Measurements from ENCODE around the gene PLCG1.

Gene PLCG1

DNA sequence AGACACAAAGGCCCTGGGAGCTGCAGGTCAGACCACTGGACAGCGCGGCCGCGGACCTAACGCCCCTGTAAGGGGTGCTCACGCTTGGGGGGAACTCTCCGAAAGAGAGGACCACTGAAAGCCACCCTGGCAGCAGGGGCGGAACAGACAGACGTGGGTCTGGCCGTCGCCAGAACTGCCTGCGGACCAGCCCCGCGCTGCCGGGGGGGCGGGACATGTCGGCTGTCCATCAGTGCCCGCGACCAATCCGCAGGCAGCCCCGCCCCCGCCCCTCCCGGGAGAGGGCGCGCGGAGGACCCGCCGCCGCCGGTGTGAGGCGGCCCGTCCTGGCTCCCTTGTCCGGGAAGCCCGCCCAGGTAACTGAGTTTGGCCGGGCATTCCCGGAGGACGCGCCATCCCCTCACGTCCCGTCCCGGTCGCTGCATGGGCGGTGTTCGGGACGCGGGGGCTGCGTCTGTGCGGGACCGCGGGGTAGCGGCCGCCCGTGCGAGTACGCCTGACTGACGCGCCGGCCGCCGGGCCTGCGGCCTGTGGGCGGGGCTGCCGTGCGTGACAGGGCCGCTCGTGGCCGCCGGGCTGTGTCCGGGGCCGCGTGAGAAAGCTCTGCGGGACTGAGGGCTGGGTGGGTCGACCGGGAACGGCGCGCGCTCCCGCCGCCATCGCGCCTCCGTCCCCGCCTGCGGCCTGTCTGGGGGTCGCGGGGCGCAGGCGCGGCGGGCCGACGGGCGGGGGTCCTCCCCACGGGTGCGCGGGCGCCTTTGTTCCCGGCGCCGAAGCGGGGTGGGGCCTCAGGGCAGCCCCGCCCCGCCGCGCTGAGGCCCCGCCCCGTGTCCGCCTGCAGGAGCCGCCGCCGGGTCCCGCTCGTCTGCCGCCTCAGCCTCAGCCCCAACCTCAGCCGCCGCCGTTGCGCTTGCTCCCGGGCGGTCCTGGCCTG lies at the start of gene PLCG1:
PLCG1 (plus strand) TSS at position 864 of the 934 bp plus-strand sequence. CDS start 99 bp downstream, outside the sequence.
- Histone ChIP-seq H3K9ac (ENCODE audit: low read depth in 1 of 2, low read length in 2 of 2) (peak within 1 kb of the TSS; percentile 70 to 80), H3K4me3 (ENCODE audit: low read length in 2 of 2) (peak within 1 kb of the TSS; percentile 75 to 83), H3K36me3 (ENCODE audit: control insufficient read depth in 2 of 2, insufficient read depth in 2 of 2, low read length in 2 of 2) (no peaks in the 10 kb centered on the region), H3K9me3 (ENCODE audit: control insufficient read depth in 2 of 2, low read length in 2 of 2) (no peaks in the 10 kb centered on the region), H3K4me1 (ENCODE audit: control insufficient read depth in 2 of 2, insufficient read depth in 2 of 2, low read length in 2 of 2) (peaks cover 22 to 26% of the 10 kb centered on the region in 2 donors), H3K27me3 (ENCODE audit: control insufficient read depth in 2 of 2, insufficient read depth in 2 of 2, low read length in 2 of 2) (no peaks in the 10 kb centered on the region), H3K27ac (ENCODE audit: low read depth in 2 of 2, low read length in 2 of 2) (peak within 1 kb of the TSS; percentile 89 to 95)

- no peaks in the 10 kb centered on the region for H3K27me3 ChIP-seq (ENCODE audit: control insufficient read depth in 2 of 2, insufficient read depth in 2 of 2, low read length in 2 of 2)
- peaks cover 27 to 35% of the 10 kb centered on the region in 2 donors for H3K36me3 ChIP-seq (ENCODE audit: control insufficient read depth in 2 of 2, insufficient read depth in 2 of 2, low read length in 2 of 2)
- no peak overlapping the region for H3K4me3 ChIP-seq (ENCODE audit: low read length in 2 of 2)
- H3K9ac ChIP-seq (ENCODE audit: low read depth in 1 of 2, low read length in 2 of 2), result no peak overlapping the region
- H3K27ac ChIP-seq (ENCODE audit: low read depth in 2 of 2, low read length in 2 of 2), result no peak overlapping the region
- peaks cover 4 to 8% of the 10 kb centered on the region in 2 donors for H3K4me1 ChIP-seq (ENCODE audit: control insufficient read depth in 2 of 2, insufficient read depth in 2 of 2, low read length in 2 of 2)
- H3K9me3 ChIP-seq (ENCODE audit: control insufficient read depth in 2 of 2, low read length in 2 of 2), result no peaks in the 10 kb centered on the region
Observed at GRCh38 chr20:41087777-41088176, 49.6 kb upstream of the PLCG1 start.

GRCh38 chr20:41089555-41089954 lies 47.8 kb upstream of the PLCG1 start:
- Histone ChIP-seq H3K4me1 (ENCODE audit: control insufficient read depth in 2 of 2, insufficient read depth in 2 of 2, low read length in 2 of 2) (peaks cover 4 to 8% of the 10 kb centered on the region in 2 donors), H3K4me3 (ENCODE audit: low read length in 2 of 2) (no peak overlapping the region)

GRCh38 chr20:41091927-41092326 lies 45.4 kb upstream of the PLCG1 start:
- H3K36me3 ChIP-seq (ENCODE audit: control insufficient read depth in 2 of 2, insufficient read depth in 2 of 2, low read length in 2 of 2), result peaks cover 32 to 41% of the 10 kb centered on the region in 2 donors
- H3K4me3 ChIP-seq (ENCODE audit: low read length in 2 of 2), result no peak overlapping the region
- peaks cover 0 to 3% of the 10 kb centered on the region in 2 donors for H3K4me1 ChIP-seq (ENCODE audit: control insufficient read depth in 2 of 2, insufficient read depth in 2 of 2, low read length in 2 of 2)
- H3K9ac ChIP-seq (ENCODE audit: low read depth in 1 of 2, low read length in 2 of 2), result no peak overlapping the region
- no peaks in the 10 kb centered on the region for H3K27me3 ChIP-seq (ENCODE audit: control insufficient read depth in 2 of 2, insufficient read depth in 2 of 2, low read length in 2 of 2)
- H3K27ac ChIP-seq (ENCODE audit: low read depth in 2 of 2, low read length in 2 of 2), result no peak overlapping the region
- H3K9me3 ChIP-seq (ENCODE audit: control insufficient read depth in 2 of 2, low read length in 2 of 2), result no peaks in the 10 kb centered on the region

More at GRCh38 chr20:41089555-41089954, 47.8 kb upstream of the PLCG1 start:
- Histone ChIP-seq H3K27me3 (ENCODE audit: control insufficient read depth in 2 of 2, insufficient read depth in 2 of 2, low read length in 2 of 2) (no peaks in the 10 kb centered on the region), H3K9ac (ENCODE audit: low read depth in 1 of 2, low read length in 2 of 2) (no peak overlapping the region), H3K9me3 (ENCODE audit: control insufficient read depth in 2 of 2, low read length in 2 of 2) (no peaks in the 10 kb centered on the region), H3K27ac (ENCODE audit: low read depth in 2 of 2, low read length in 2 of 2) (no peak overlapping the region), H3K36me3 (ENCODE audit: control insufficient read depth in 2 of 2, insufficient read depth in 2 of 2, low read length in 2 of 2) (peaks cover 32 to 41% of the 10 kb centered on the region in 2 donors)

DNA sequence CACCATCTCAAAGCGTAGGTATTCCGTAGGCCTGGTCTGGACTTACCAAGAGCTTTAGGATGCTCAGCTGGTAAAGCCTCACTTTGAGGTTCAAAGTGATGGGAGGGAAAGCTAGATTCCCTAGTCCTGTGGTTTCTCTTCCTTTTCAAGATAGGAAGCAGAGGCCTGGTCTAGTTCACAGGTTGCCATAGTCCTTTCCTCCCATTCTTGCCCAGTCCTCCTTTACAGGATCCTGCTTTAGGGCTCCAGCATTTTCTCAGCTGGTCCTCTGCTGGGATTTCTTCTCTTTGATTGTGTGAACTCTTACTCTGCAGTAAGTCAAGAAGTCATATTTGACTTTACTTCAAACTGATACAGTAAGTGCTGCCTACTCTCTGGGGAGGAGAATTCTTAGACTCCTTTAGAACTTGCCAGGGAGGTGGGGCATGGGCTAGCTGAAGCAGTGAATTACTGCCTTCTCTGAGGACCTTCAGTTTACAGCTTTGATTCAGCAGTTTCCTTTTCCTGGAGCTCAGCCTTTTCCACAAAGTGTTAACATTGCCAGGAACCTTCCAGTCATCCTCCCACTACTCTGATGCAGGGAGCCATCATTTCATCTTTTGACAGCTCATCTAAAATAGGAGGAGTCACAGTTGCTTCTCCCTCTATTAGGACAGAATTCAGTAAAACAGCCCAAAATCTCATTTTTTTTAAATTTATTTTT lies 42.8 kb upstream of the PLCG1 start:
- Histone ChIP-seq H3K9ac (ENCODE audit: low read depth in 1 of 2, low read length in 2 of 2) (no peak overlapping the region), H3K4me3 (ENCODE audit: low read length in 2 of 2) (no peak overlapping the region), H3K27me3 (ENCODE audit: control insufficient read depth in 2 of 2, insufficient read depth in 2 of 2, low read length in 2 of 2) (no peaks in the 10 kb centered on the region), H3K27ac (ENCODE audit: low read depth in 2 of 2, low read length in 2 of 2) (no peak overlapping the region), H3K9me3 (ENCODE audit: control insufficient read depth in 2 of 2, low read length in 2 of 2) (no peaks in the 10 kb centered on the region), H3K36me3 (ENCODE audit: control insufficient read depth in 2 of 2, insufficient read depth in 2 of 2, low read length in 2 of 2) (peaks cover 46 to 62% of the 10 kb centered on the region in 2 donors), H3K4me1 (ENCODE audit: control insufficient read depth in 2 of 2, insufficient read depth in 2 of 2, low read length in 2 of 2) (no peaks in the 10 kb centered on the region)

DNA sequence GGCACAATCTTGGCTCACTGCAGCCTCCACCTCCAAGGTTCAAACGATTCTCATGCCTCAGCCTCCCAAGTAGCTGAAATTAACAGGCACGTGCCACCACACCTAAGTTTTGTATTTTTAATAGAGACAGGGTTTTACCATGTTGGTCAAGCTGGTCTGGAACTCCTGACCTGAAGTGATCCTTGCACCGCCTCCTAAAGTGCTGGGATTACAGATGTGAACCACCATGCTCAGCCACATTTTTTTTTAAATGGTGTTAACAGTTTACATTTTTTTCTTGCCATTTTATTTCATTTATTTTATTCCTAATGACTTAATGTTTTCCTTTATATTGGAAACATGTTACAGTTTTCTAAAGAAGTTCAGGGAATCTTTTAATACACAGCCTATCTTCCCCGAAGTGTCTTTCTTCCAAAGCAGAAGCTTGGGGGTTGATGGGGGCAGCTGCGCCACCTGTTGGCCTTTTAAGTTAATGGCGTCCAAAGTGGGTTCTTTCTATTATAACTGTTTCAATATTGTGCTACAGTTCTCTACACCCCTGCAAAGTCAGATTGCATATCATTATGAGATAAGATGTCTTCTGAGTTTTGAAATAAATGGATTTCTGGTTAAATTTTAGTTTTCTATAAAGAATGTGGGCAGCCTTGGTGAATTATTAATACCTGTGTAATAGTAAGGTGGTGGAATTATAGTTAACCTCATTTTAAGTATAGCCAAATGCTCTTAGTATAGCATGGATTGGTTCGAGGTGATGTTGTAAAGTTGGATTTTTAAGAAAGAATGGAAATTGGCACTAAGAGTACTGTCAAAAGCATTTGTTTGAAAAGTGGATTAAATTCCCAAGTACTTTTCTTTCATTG lies 42.0 kb upstream of the PLCG1 start:
- Histone ChIP-seq H3K4me3 (ENCODE audit: low read length in 2 of 2) (no peak overlapping the region), H3K36me3 (ENCODE audit: control insufficient read depth in 2 of 2, insufficient read depth in 2 of 2, low read length in 2 of 2) (peaks cover 50 to 67% of the 10 kb centered on the region in 2 donors), H3K9ac (ENCODE audit: low read depth in 1 of 2, low read length in 2 of 2) (no peak overlapping the region), H3K27me3 (ENCODE audit: control insufficient read depth in 2 of 2, insufficient read depth in 2 of 2, low read length in 2 of 2) (no peaks in the 10 kb centered on the region), H3K27ac (ENCODE audit: low read depth in 2 of 2, low read length in 2 of 2) (no peak overlapping the region), H3K9me3 (ENCODE audit: control insufficient read depth in 2 of 2, low read length in 2 of 2) (no peaks in the 10 kb centered on the region), H3K4me1 (ENCODE audit: control insufficient read depth in 2 of 2, insufficient read depth in 2 of 2, low read length in 2 of 2) (no peaks in the 10 kb centered on the region)

DNA sequence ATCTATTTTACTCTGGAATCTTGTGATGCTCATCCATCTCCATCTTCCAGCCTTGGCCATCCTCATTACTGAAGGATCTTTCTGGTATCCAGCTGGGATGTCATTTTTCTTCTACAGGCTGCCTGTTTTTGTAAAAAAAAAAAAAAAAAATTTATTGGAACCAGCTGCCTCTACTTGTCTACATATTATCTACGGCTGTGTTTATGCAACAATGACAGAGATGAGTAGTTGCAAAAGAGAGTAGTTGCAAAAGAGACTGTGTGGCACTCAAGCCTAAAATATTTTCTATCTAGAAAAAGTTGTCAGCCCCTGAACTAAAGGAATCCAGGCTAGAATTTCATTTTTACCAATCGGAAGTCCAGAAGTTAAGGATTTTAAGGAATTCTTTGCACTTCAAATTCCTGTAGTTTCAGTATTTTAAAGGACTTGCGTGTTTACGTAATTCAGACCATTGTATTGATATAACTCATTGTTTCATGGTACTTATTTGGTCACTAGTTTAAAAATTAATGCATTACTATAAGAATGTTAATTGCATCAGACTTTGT lies 38.6 kb upstream of the PLCG1 start:
- Histone ChIP-seq H3K36me3 (ENCODE audit: control insufficient read depth in 2 of 2, insufficient read depth in 2 of 2, low read length in 2 of 2) (peaks cover 53 to 72% of the 10 kb centered on the region in 2 donors), H3K4me1 (ENCODE audit: control insufficient read depth in 2 of 2, insufficient read depth in 2 of 2, low read length in 2 of 2) (no peaks in the 10 kb centered on the region), H3K27ac (ENCODE audit: low read depth in 2 of 2, low read length in 2 of 2) (no peak overlapping the region)

GRCh38 chr20:41100001-41100480 lies 37.3 kb upstream of the PLCG1 start:
- Histone ChIP-seq H3K27ac (ENCODE audit: low read depth in 2 of 2, low read length in 2 of 2) (no peak overlapping the region), H3K9me3 (ENCODE audit: control insufficient read depth in 2 of 2, low read length in 2 of 2) (no peaks in the 10 kb centered on the region), H3K9ac (ENCODE audit: low read depth in 1 of 2, low read length in 2 of 2) (no peak overlapping the region), H3K4me3 (ENCODE audit: low read length in 2 of 2) (no peak overlapping the region), H3K4me1 (ENCODE audit: control insufficient read depth in 2 of 2, insufficient read depth in 2 of 2, low read length in 2 of 2) (no peaks in the 10 kb centered on the region), H3K27me3 (ENCODE audit: control insufficient read depth in 2 of 2, insufficient read depth in 2 of 2, low read length in 2 of 2) (no peaks in the 10 kb centered on the region), H3K36me3 (ENCODE audit: control insufficient read depth in 2 of 2, insufficient read depth in 2 of 2, low read length in 2 of 2) (peaks cover 59 to 74% of the 10 kb centered on the region in 2 donors)

More for the DNA sequence above, 38.6 kb upstream of the PLCG1 start:
- no peak overlapping the region for H3K9ac ChIP-seq (ENCODE audit: low read depth in 1 of 2, low read length in 2 of 2)
- H3K27me3 ChIP-seq (ENCODE audit: control insufficient read depth in 2 of 2, insufficient read depth in 2 of 2, low read length in 2 of 2), result no peaks in the 10 kb centered on the region
- no peak overlapping the region for H3K4me3 ChIP-seq (ENCODE audit: low read length in 2 of 2)
- H3K9me3 ChIP-seq (ENCODE audit: control insufficient read depth in 2 of 2, low read length in 2 of 2), result no peaks in the 10 kb centered on the region

DNA sequence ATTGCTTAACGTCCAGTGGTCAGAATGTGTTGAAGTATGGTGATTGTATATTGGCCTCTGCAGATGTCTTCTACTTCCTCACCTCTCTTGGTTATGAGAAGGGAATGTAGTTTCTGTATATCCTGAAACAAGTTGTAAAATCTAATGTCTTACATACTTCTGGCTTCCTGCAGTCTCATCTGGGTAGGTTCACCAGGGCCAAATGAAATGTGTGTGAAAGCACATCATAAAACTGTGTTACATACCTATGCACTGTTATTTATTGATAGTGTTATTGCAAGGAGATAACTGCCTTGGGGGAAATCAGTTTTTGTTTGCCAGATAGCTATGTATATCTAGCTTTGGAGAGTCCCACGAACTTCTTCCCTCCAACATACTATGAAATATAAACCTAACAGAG lies 35.7 kb upstream of the PLCG1 start:
- Histone ChIP-seq H3K27ac (ENCODE audit: low read depth in 2 of 2, low read length in 2 of 2) (no peak overlapping the region), H3K36me3 (ENCODE audit: control insufficient read depth in 2 of 2, insufficient read depth in 2 of 2, low read length in 2 of 2) (peaks cover 54 to 73% of the 10 kb centered on the region in 2 donors), H3K4me1 (ENCODE audit: control insufficient read depth in 2 of 2, insufficient read depth in 2 of 2, low read length in 2 of 2) (no peaks in the 10 kb centered on the region), H3K27me3 (ENCODE audit: control insufficient read depth in 2 of 2, insufficient read depth in 2 of 2, low read length in 2 of 2) (no peaks in the 10 kb centered on the region), H3K9ac (ENCODE audit: low read depth in 1 of 2, low read length in 2 of 2) (no peak overlapping the region), H3K9me3 (ENCODE audit: control insufficient read depth in 2 of 2, low read length in 2 of 2) (no peaks in the 10 kb centered on the region), H3K4me3 (ENCODE audit: low read length in 2 of 2) (no peak overlapping the region)
